Measurements from ENCODE around the gene C1QTNF12.

DNA sequence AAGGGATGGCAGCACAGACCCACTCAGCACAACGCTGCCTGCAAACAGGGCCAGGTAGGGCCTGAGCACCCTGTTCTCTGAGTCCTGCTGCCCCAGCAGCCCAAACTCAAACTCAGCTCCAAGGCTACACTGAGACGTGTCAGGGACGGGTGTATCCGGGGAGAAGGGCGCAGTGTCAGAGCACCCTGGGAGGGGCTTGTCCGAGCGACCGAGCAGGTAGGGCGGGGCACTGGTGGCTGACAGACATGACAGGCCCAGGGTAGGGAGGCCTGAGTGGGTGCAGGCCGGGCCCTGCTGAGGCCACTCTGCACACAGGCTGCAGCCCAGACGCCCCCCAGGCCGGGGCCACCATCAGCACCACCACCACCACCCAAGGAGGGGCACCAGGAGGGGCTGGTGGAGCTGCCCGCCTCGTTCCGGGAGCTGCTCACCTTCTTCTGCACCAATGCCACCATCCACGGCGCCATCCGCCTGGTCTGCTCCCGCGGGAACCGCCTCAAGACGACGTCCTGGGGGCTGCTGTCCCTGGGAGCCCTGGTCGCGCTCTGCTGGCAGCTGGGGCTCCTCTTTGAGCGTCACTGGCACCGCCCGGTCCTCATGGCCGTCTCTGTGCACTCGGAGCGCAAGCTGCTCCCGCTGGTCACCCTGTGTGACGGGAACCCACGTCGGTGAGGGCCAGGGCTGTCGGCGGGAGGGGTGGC is 39.2 kb upstream of the C1QTNF12 start:
- TF ChIP-seq CTCF (IDR thresholded peaks at IDR 0.05) (no peak), POLR2A (IDR thresholded peaks at IDR 0.05) (no peak)

Data from Peyer's patch (tissue), 4 donors.